ENCODE data around the gene LCE2A. TPM values are rescaled to one million over a fixed set of nuclear protein-coding genes. Genes with fewer than 3 reads are reported as not detected.

The LCE2A gene
- not detected in 2 replicates for total RNA-seq (2022)
- Bru-seq, nascent RNA: not detected
- not detected for BruChase-seq, experiment 1, labeled RNA remaining after a 6-hour chase
- BruChase-seq, experiment 2, labeled RNA remaining after a 2-hour chase: not detected
- long read RNA-seq: 0 reads

DNA sequence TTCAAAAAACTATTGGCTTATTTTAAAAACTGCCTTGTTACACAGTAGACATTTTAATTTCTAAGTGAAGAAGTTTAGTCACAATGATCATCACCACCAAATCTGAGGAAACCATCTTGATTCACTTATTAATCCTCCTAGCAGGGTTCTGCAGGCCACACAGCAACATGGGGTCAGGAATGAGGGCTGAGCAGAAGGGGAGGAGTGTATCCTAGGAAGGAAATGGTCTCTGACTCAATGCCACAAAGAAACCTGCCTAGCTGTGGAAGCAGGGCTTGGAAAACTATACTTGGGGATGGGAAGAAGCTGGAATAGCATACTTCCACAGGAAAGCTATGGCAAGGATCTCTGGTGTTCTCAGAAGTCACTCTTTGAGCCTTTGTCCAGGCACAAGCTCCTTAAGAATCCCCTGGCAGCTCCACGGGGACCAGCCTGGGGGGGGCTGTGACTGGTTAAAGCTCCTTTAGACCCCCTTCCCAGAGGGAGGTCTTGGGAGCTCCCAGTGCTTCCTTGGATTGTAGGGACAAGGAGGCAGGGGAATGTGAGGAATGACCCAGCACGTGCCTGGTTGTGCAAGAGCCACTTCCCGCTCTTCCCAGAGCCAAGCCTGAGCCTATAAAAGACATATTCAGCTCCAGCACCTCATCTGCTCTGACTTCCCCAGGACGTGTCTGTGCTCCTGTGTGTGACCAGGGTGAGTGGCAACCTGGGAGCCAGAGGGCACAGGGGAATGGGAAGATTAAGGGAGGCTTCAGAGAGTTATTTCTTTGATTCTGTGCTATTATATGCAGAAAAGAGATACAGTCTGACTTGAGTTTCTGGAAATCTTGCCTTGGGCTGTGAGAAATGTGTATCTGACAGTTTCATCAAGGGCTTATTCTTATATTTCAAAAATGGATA, at the start of gene LCE2A:
Gene LCE2A, plus strand, starts transcription at position 645 of the 900 bp plus-strand sequence. CDS start 557 bp downstream, outside the sequence.
- Mint-ChIP-seq H3K4me3 (ENCODE audit: low read depth, unreplicated experiment) (no peak within 1 kb of the TSS), H3K27ac (ENCODE audit: unreplicated experiment) (no peak within 1 kb of the TSS), H3K27me3 (ENCODE audit: unreplicated experiment) (peaks cover 80% of the 10 kb centered on the region), H3K9me3 (ENCODE audit: low read depth, unreplicated experiment) (peaks cover 3% of the 10 kb centered on the region), H3K36me3 (ENCODE audit: insufficient read depth, unreplicated experiment) (no peaks in the 10 kb centered on the region), H3K4me1 (ENCODE audit: low read depth, unreplicated experiment) (no peaks in the 10 kb centered on the region)
- DNase-seq: no peak
- intact Hi-C loops (cut with micrococcal nuclease; ENCODE audit: unreplicated experiment): no loop called here
- TF ChIP-seq CTCF (IDR thresholded peaks at IDR 0.05; ENCODE audit: unreplicated experiment): no peak
- no TSS peak for BruUV-seq (replicated peaks)
- CTCF ChIA-PET: interaction anchor here (0.6 kb wide), 1 partner anchor 218 kb away, joined by 6 read pairs; no protein-coding TSS in a partner anchor

DNA sequence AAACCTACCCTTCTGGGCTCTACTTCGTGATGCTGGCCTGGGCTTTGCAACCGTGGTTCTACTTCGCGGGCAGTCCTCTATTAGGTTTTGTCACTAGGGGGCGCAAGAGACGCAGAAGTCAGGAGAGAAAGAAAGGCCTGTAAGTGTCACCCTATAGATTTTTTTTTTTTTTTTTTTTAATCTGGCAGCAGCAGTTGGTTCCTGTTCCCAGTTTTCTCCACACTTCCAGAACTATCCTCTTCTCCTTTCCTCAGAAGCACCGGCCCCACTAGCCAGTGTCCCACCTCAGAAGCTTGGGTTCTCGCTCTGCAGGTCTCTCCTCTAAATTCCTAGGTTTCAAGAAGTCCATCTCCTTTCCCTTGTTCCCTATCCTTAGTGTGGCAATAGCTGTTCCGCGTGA, 44.0 kb upstream of the LCE2A start:
- Mint-ChIP-seq H3K9me3 (ENCODE audit: low read depth, unreplicated experiment) (no peaks in the 10 kb centered on the region), H3K27ac (ENCODE audit: unreplicated experiment) (no peak overlapping the region), H3K4me1 (ENCODE audit: low read depth, unreplicated experiment) (no peaks in the 10 kb centered on the region), H3K4me3 (ENCODE audit: low read depth, unreplicated experiment) (no peak overlapping the region), H3K36me3 (ENCODE audit: insufficient read depth, unreplicated experiment) (no peaks in the 10 kb centered on the region), H3K27me3 (ENCODE audit: unreplicated experiment) (peaks cover 66% of the 10 kb centered on the region)
- no TSS peak for BruUV-seq (replicated peaks)
- intact Hi-C loops (cut with micrococcal nuclease; ENCODE audit: unreplicated experiment): loop anchor here (2.0 to 10.0 kb wide), 6 partner anchors 81 to 573 kb away; partner anchors contain the start of gene SPRR1B
- DNase-seq: peak; percentile 82
- peak; percentile 87 for TF ChIP-seq CTCF (IDR thresholded peaks at IDR 0.05; ENCODE audit: unreplicated experiment)
- CTCF ChIA-PET: interaction anchor here (0.7 to 1.3 kb wide), 6 partner anchors 11 to 571 kb away, joined by 3 to 7 read pairs (median 5); no protein-coding TSS in a partner anchor

DNA sequence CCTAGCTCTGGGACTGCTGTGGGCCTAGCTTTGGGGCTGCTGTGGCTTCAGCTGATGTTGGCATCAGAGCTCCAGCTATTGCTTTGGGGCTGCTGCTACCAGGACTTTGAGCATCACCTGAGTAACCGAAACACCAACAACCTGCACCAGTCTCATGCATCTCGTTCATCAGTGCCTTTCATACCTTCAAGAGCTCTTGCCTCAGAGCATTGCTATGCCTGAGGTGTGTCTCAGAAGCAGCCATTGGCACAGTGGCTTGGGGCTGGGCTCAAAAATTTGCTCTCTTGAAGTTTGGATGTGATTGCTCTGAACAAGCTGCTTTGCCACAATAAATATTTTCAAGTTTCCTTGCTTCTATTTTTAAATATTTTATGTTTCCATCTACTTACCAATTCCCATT, 41.7 kb upstream of the LCE2A start:
- no TSS peak for BruUV-seq (replicated peaks)
- TF ChIP-seq CTCF (IDR thresholded peaks at IDR 0.05; ENCODE audit: unreplicated experiment): no peak

DNA sequence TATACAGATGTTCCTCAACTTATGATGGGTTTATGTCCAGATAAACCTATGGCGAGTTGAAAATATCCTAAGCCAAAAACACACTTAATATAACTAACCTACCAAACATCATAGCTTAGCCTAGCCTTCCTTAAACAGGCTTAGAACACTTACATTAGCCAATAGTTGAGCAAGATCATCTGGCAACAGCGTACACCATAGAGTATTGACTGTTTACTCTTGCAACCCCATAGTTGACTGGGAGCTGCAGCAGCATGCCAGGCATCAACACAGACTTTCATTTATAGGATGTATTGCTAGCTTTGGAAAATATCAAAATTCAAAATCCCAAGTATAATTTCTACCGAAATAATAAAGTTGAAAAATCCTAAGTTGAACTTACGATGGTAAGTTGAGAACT, 40.5 kb upstream of the LCE2A start:
- Mint-ChIP-seq H3K9me3 (ENCODE audit: low read depth, unreplicated experiment) (no peaks in the 10 kb centered on the region), H3K4me3 (ENCODE audit: low read depth, unreplicated experiment) (no peak overlapping the region), H3K27me3 (ENCODE audit: unreplicated experiment) (peaks cover 66% of the 10 kb centered on the region), H3K27ac (ENCODE audit: unreplicated experiment) (no peak overlapping the region), H3K36me3 (ENCODE audit: insufficient read depth, unreplicated experiment) (no peaks in the 10 kb centered on the region), H3K4me1 (ENCODE audit: low read depth, unreplicated experiment) (no peaks in the 10 kb centered on the region)
- CTCF ChIA-PET: interaction anchor here (1.4 kb wide), 1 partner anchor 212 kb away, joined by 3 read pairs; no protein-coding TSS in a partner anchor
- intact Hi-C loops (cut with micrococcal nuclease; ENCODE audit: unreplicated experiment): loop anchor here (10.0 kb wide), 3 partner anchors 77 to 537 kb away; partner anchors contain the start of gene SPRR1B
- no peak for DNase-seq
- TF ChIP-seq CTCF (IDR thresholded peaks at IDR 0.05; ENCODE audit: unreplicated experiment): no peak
- no TSS peak for BruUV-seq (replicated peaks)

More for the DNA sequence above, 41.7 kb upstream of the LCE2A start:
- CTCF ChIA-PET: no interaction called here
- intact Hi-C loops (cut with micrococcal nuclease; ENCODE audit: unreplicated experiment): loop anchor here (10.0 kb wide), 3 partner anchors 78 to 538 kb away; partner anchors contain the start of gene SPRR1B
- no peak overlapping the region for H3K27ac Mint-ChIP-seq (ENCODE audit: unreplicated experiment)
- no peaks in the 10 kb centered on the region for H3K4me1 Mint-ChIP-seq (ENCODE audit: low read depth, unreplicated experiment)
- H3K9me3 Mint-ChIP-seq (ENCODE audit: low read depth, unreplicated experiment): no peaks in the 10 kb centered on the region
- H3K4me3 Mint-ChIP-seq (ENCODE audit: low read depth, unreplicated experiment): no peak overlapping the region
- DNase-seq: no peak
- no peaks in the 10 kb centered on the region for H3K36me3 Mint-ChIP-seq (ENCODE audit: insufficient read depth, unreplicated experiment)
- H3K27me3 Mint-ChIP-seq (ENCODE audit: unreplicated experiment): peaks cover 66% of the 10 kb centered on the region

All from Calu3 (cell line).